Lower leg skin (tissue), 4 donors: ENCODE data around the gene DIP2C. TPM values are rescaled to one million over a fixed set of nuclear protein-coding genes. Genes with fewer than 3 reads are reported as not detected.
A peak's percentile ranks its signal among the peaks of the same experiment; 100 is the strongest.
"Not testable (repeated sequence)": the region's sequence is repeated elsewhere in the genome, so short reads cannot be mapped to it uniquely, and the experiment has no call there.

ENCODE experiments used
- DNase-seq, 2 donors: peaks; one replicate each; pipeline ENCODE4 v3.0.0-alpha.2; 2019; ENCODE audit warnings: low spot score in 2 of 2
- H3K4me3 ChIP-seq: fragments of 200-600 bp; sonication (generic); 2 replicates; pipeline ENCODE4 v1.5.1; 2017; ENCODE audit warnings: mild to moderate bottlenecking, low read depth; ENCODE audit not compliant: poor library complexity, severe bottlenecking
- POLR2A ChIP-seq, 2 donors: fragments of 450-650 bp; IDR thresholded peaks; one replicate each; pipeline ENCODE4 v1.6.1; 2016 to 2017; ENCODE audit warnings: antibody characterized with exemption in 2 of 2, mild to moderate bottlenecking in 1 of 2, moderate library complexity in 1 of 2
- whole genome bisulfite sequencing, 2 donors: methylation state at CpG; one replicate each; pipeline ENCODE4 v1.1.5; 2018; 5-methylcytosine and 5-hydroxymethylcytosine counted together
- intact Hi-C: fragments of 100-400 bp; cut with DNase I; formaldehyde crosslinking; loops from one replicate; pipeline ENCODE4 v1.15.0; 2023; ENCODE audit warnings: low total_unique reads
- total RNA-seq, 4 donors: library from RNA; depleted of rRNA; stranded (reverse); fragments of >200 nt; gene quantifications; one replicate each; pipeline ENCODE4 v1.1.0, GENCODE V29; 2016
- TF ChIP-seq, protein P1 (sequence below), 3 donors: fragments of 450-650 bp; IDR thresholded peaks; one replicate each; pipeline ENCODE4 v1.5.1; 2016; ENCODE audit warnings: antibody characterized with exemption in 3 of 3, mild to moderate bottlenecking in 3 of 3, moderate library complexity in 2 of 3

The DIP2C gene
- total RNA-seq, 4 donors from 2014 or later = 6.2 to 14.7 (median 10.6) TPM

DNA sequence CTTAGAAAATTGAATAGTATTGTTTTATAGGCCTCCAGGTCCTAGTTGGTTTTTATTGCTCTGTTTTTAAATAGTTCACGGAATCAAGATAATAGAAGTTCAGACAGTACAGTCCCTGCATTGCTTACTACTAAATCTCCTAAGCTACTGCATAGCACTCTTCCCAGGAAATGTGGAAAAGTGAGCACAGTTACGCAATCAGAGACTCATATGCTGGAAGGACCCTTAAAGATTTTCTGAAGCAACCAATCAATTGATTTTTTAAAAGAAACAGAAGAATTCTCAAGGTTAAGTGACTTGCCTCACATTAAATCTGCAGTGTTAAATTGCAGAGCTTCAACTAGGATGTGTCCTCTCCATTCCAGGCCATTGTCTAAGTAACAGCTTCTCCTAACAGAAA lies 23.1 kb upstream of the DIP2C start:
- no peak for DNase-seq
- intact Hi-C loops = no loop called here
- H3K4me3 ChIP-seq = no peak overlapping the region
- WGBS, 2 donors = 89 to 90% methylated on average over 2 of the region's 2 CpGs
- TF ChIP-seq, protein P1, sequence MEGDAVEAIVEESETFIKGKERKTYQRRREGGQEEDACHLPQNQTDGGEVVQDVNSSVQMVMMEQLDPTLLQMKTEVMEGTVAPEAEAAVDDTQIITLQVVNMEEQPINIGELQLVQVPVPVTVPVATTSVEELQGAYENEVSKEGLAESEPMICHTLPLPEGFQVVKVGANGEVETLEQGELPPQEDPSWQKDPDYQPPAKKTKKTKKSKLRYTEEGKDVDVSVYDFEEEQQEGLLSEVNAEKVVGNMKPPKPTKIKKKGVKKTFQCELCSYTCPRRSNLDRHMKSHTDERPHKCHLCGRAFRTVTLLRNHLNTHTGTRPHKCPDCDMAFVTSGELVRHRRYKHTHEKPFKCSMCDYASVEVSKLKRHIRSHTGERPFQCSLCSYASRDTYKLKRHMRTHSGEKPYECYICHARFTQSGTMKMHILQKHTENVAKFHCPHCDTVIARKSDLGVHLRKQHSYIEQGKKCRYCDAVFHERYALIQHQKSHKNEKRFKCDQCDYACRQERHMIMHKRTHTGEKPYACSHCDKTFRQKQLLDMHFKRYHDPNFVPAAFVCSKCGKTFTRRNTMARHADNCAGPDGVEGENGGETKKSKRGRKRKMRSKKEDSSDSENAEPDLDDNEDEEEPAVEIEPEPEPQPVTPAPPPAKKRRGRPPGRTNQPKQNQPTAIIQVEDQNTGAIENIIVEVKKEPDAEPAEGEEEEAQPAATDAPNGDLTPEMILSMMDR (IDR thresholded peaks at IDR 0.05) = no peak
- TF ChIP-seq POLR2A (IDR thresholded peaks at IDR 0.05) = no peak

DNA sequence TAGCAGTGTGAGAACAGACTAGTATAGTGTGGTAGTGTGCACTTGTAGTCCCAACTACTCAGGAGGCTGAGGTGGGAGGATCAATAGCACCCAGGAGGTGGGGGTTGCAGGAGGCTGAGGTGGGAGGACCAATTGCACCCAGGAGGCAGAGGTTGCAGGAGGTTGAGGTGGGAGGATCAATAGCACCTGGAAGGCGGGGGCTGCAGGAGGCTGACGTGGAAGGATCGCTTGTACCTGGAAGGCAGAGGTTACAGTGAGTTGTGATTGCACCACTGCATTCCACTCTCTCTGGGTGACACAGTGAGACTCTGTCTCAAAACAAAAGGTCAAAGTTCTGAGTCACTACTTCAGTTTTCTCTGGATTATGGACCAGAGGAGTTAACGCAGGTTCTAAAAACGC lies 22.6 kb upstream of the DIP2C start:
- H3K4me3 ChIP-seq = no peak overlapping the region
- WGBS, 2 donors = 83 to 86% methylated on average over 5 of the region's 5 CpGs
- intact Hi-C loops = no loop called here
- DNase-seq = no peak
- TF ChIP-seq POLR2A (IDR thresholded peaks at IDR 0.05) = no peak
- TF ChIP-seq, protein P1 (IDR thresholded peaks at IDR 0.05) = no peak

DNA sequence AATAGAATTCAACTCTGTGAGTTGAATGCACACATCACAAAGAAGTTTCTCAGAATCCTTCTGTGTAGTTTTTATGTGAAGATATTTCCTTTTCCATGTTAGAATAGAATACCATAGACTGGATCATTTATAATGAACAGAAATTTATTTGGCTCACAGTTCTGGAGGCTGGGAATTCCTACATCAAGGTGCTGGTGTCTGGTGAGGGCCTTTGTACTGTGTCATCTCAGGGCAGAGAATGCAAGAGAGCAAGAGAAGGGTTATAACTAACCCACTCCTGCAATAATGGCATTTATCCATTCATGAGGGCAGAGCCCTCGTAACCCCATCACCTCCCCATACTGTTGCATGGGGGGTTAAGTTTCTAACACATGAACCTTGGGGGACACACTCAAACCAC lies 18.4 kb upstream of the DIP2C start:
- no peak for DNase-seq
- no peak overlapping the region for H3K4me3 ChIP-seq
- intact Hi-C loops = no loop called here
- TF ChIP-seq, protein P1 (IDR thresholded peaks at IDR 0.05) = no peak
- TF ChIP-seq POLR2A (IDR thresholded peaks at IDR 0.05) = no peak
- WGBS, 2 donors = 85 to 91% methylated on average over 1 of the region's 1 CpG

DNA sequence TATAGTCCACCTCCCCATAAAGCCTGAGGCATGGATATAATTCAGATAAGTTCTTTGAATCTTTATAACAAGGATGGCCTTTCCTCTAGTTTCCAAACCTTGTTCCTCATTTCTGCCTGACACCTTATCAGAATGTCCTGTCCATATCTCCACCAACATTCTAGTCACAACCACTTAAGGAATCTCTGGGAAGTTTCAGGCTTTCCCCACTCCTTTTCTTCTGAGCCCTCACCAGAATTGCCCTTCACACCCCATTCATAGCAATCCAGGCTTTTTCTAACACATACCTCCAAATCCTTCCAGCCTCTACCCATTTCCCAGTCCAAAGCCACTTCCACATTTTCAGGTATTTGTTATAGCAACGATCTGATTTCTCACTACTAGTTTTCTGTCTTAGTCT lies 18.0 kb upstream of the DIP2C start:
- TF ChIP-seq POLR2A (IDR thresholded peaks at IDR 0.05) = no peak
- TF ChIP-seq, protein P1 (IDR thresholded peaks at IDR 0.05) = no peak
- intact Hi-C loops = no loop called here
- H3K4me3 ChIP-seq = no peak overlapping the region
- no peak for DNase-seq
- 86 to 90% methylated on average over 1 of the region's 1 CpG for WGBS, 2 donors

DNA sequence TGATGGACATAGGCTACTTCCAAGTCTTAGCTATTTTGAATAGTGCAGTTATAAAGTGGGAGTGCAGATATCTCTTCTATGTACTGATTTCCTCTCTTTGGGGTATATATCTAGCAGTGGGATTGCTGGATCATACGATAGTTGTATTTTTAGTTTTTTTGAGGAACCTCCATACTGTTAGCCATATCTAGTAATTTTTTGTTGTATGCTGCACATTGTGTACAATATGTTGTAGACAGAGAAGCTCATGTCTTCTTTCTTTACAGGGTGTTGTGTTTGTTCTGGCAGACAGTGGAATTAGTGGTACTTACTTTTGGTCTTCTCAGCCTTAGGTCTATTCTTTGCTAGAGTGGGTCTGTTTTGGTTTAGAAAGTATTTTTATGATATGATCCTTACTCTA lies 13.7 kb upstream of the DIP2C start:
- intact Hi-C loops = no loop called here
- 91 to 97% methylated on average over 1 of the region's 1 CpG for WGBS, 2 donors
- TF ChIP-seq, protein P1 (IDR thresholded peaks at IDR 0.05) = no peak
- no peak for TF ChIP-seq POLR2A (IDR thresholded peaks at IDR 0.05)
- no peak for DNase-seq
- H3K4me3 ChIP-seq = no peak overlapping the region

DNA sequence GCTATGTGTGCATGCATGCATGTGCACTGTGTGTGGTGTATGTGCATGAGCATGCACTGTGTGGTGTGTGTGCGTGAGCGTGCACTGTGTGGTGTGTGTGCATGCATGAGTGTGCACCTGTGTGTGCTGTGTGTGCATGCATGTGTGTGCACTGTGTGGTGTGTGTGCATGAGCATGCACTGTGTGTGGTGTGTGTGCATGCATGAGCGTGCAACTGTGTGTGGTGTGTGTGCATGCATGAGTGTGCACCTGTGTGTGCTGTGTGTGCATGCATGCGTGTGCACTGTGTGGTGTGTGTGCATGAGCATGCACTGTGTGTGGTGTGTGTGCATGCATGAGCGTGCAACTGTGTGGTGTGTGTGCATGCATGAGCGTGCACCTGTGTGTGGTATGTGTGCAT lies 10.7 kb upstream of the DIP2C start:
- DNase-seq = peak in 1 of 2 donors; percentile 53
- H3K4me3 ChIP-seq, intact Hi-C loops: not testable (repeated sequence)
- WGBS, 2 donors = 84 to 91% methylated on average over 6 of the region's 6 CpGs
